Neural progenitor cell (in vitro differentiated cells): Measurements from ENCODE around the gene SYNJ2. TPM values are rescaled to one million over a fixed set of nuclear protein-coding genes. Genes with fewer than 3 reads are reported as not detected.
A peak's percentile ranks its signal among the peaks of the same experiment; 100 is the strongest.

Experiments
- DNase-seq: peaks from one replicate; pipeline ENCODE4 v3.0.0-alpha.2; 2016; ENCODE audit warnings: low spot score
- H2AFZ ChIP-seq: fragments of 200-600 bp; sonication (generic); replicated peaks from 2 replicates; pipeline ENCODE4 v1.6.1; 2016; ENCODE audit warnings: antibody characterized with exemption
- H3F3A ChIP-seq: fragments of 200-600 bp; sonication (generic); 2 replicates; pipeline ENCODE4 v1.6.1; 2016; ENCODE audit warnings: antibody characterized with exemption, low read depth
- H3K27ac ChIP-seq: fragments of 200-600 bp; sonication (generic); 2 replicates; pipeline ENCODE4 v1.5.1; 2016; ENCODE audit warnings: mild to moderate bottlenecking
- H3K27me3 ChIP-seq: fragments of 200-600 bp; sonication (generic); 2 replicates; pipeline ENCODE4 v1.6.1; 2016; ENCODE audit warnings: mild to moderate bottlenecking, moderate library complexity
- H3K36me3 ChIP-seq: fragments of 200-600 bp; sonication (generic); 2 replicates; pipeline ENCODE4 v1.5.1; 2016
- H3K4me1 ChIP-seq: fragments of 200-600 bp; sonication (generic); 2 replicates; pipeline ENCODE4 v1.6.1; 2016; ENCODE audit warnings: mixed run types
- H3K4me2 ChIP-seq: fragments of 200-600 bp; sonication (generic); 2 replicates; pipeline ENCODE4 v1.6.1; 2016
- H3K4me3 ChIP-seq: fragments of 200-600 bp; sonication (generic); 2 replicates; pipeline ENCODE4 v1.5.1; 2016
- H3K79me2 ChIP-seq: fragments of 200-600 bp; sonication (generic); 2 replicates; pipeline ENCODE4 v1.6.1; 2016; ENCODE audit warnings: low read depth
- H3K9ac ChIP-seq: fragments of 200-600 bp; sonication (generic); 2 replicates; pipeline ENCODE4 v1.6.1; 2016
- H3K9me3 ChIP-seq: fragments of 200-600 bp; sonication (generic); 2 replicates; pipeline ENCODE4 v1.5.1; 2016; ENCODE audit warnings: low read depth
- H4K20me1 ChIP-seq: fragments of 200-600 bp; sonication (generic); 2 replicates; pipeline ENCODE4 v1.6.1; 2016; ENCODE audit warnings: low read depth
- H3K27ac Mint-ChIP-seq: 3 replicates; pipeline ENCODE4 v1.8.0; 2021; ENCODE audit warnings: mixed read lengths
- H3K27me3 Mint-ChIP-seq: 2 replicates; pipeline ENCODE4 v1.8.0; 2022; ENCODE audit warnings: low read depth, mild to moderate bottlenecking, inconsistent platforms, moderate library complexity, mixed read lengths; ENCODE audit not compliant: insufficient read depth
- H3K36me3 Mint-ChIP-seq: 3 replicates; pipeline ENCODE4 v1.8.0; 2021; ENCODE audit warnings: mixed read lengths
- H3K4me1 Mint-ChIP-seq: 3 replicates; pipeline ENCODE4 v1.8.0; 2021; ENCODE audit warnings: mixed read lengths
- H3K4me3 Mint-ChIP-seq: 3 replicates; pipeline ENCODE4 v1.8.0; 2021; ENCODE audit warnings: mild to moderate bottlenecking, moderate library complexity, mixed read lengths
- H3K9me3 Mint-ChIP-seq: 3 replicates; pipeline ENCODE4 v1.8.0; 2020; ENCODE audit warnings: mixed read lengths
- CTCF ChIP-seq: fragments of 200-600 bp; sonication (generic); IDR thresholded peaks from 2 replicates; pipeline ENCODE4 v1.5.1; 2017; ENCODE audit warnings: antibody characterized with exemption, mild to moderate bottlenecking
- EZH2 ChIP-seq: fragments of 200-600 bp; sonication (generic); IDR thresholded peaks from 2 replicates; pipeline ENCODE4 v1.6.1; 2017; ENCODE audit warnings: antibody characterized with exemption, mild to moderate bottlenecking, moderate library complexity
- EZH2phosphoT487 ChIP-seq: fragments of 200-600 bp; sonication (generic); IDR thresholded peaks from 2 replicates; pipeline ENCODE4 v1.6.1; 2017; ENCODE audit warnings: antibody characterized with exemption
- total RNA-seq: library from RNA; depleted of rRNA; stranded (reverse); fragments of >200 nt; gene quantifications from 2 replicates; pipeline ENCODE4 v1.2.3, GENCODE V29; 2015; ENCODE audit warnings: low replicate concordance

The SYNJ2 gene
- total RNA-seq, 1 donor from 2014 or later, result 4.8 TPM

- peaks cover 12% of the 10 kb centered on the region for H3K27me3 Mint-ChIP-seq
- Histone ChIP-seq H3K27me3 (peaks cover 19% of the 10 kb centered on the region), H3K4me3 (no peak overlapping the region), H3K4me1 (no peaks in the 10 kb centered on the region), H3K9ac (no peak overlapping the region), H3K4me2 (no peak overlapping the region), H3K79me2 (no peaks in the 10 kb centered on the region), H3K27ac (no peak overlapping the region), H3F3A (peaks cover 3% of the 10 kb centered on the region), H2AFZ (no peak overlapping the region), H4K20me1 (no peaks in the 10 kb centered on the region), H3K36me3 (no peaks in the 10 kb centered on the region), H3K9me3 (no peaks in the 10 kb centered on the region)
- peaks cover 5% of the 10 kb centered on the region for H3K4me1 Mint-ChIP-seq
- no peaks in the 10 kb centered on the region for H3K36me3 Mint-ChIP-seq
- no peak overlapping the region for H3K27ac Mint-ChIP-seq
- TF ChIP-seq CTCF (no peak), EZH2 (no peak), EZH2phosphoT487 (no peak)
- H3K9me3 Mint-ChIP-seq, result no peaks in the 10 kb centered on the region
- no peak overlapping the region for H3K4me3 Mint-ChIP-seq
- no peak for DNase-seq
Measured at GRCh38 chr6:157975456-157975855, 6.2 kb upstream of the SYNJ2 start.

- Mint-ChIP-seq H3K9me3 (no peaks in the 10 kb centered on the region), H3K27ac (no peak overlapping the region), H3K27me3 (peaks cover 16% of the 10 kb centered on the region), H3K36me3 (no peaks in the 10 kb centered on the region), H3K4me1 (peaks cover 5% of the 10 kb centered on the region), H3K4me3 (no peak overlapping the region)
- H3K79me2 ChIP-seq, result no peaks in the 10 kb centered on the region
- no peak overlapping the region for H2AFZ ChIP-seq
- TF ChIP-seq EZH2 (no peak), EZH2phosphoT487 (no peak), CTCF (no peak)
- DNase-seq, result no peak
- peaks cover 9% of the 10 kb centered on the region for H3F3A ChIP-seq
- H3K9me3 ChIP-seq, result no peaks in the 10 kb centered on the region
- no peaks in the 10 kb centered on the region for H3K4me1 ChIP-seq
- H3K4me2 ChIP-seq, result no peak overlapping the region
- no peak overlapping the region for H3K9ac ChIP-seq
- no peak overlapping the region for H3K27ac ChIP-seq
- no peaks in the 10 kb centered on the region for H3K36me3 ChIP-seq
- H3K27me3 ChIP-seq, result peaks cover 30% of the 10 kb centered on the region
- no peaks in the 10 kb centered on the region for H4K20me1 ChIP-seq
- no peak overlapping the region for H3K4me3 ChIP-seq
Measured at GRCh38 chr6:157976345-157977175, 5.1 kb upstream of the SYNJ2 start.

- no peak for TF ChIP-seq EZH2phosphoT487
- no peak for TF ChIP-seq CTCF
- no peak for TF ChIP-seq EZH2
- no peaks in the 10 kb centered on the region for H3K9me3 ChIP-seq
- no peak for DNase-seq
- Mint-ChIP-seq H3K27ac (peak overlapping the region; percentile 79), H3K9me3 (no peaks in the 10 kb centered on the region), H3K4me3 (no peak overlapping the region), H3K27me3 (peaks cover 16% of the 10 kb centered on the region), H3K4me1 (peaks cover 5% of the 10 kb centered on the region), H3K36me3 (no peaks in the 10 kb centered on the region)
- no peak overlapping the region for H3K27ac ChIP-seq
- no peak overlapping the region for H3K9ac ChIP-seq
- no peak overlapping the region for H3K4me3 ChIP-seq
- peaks cover 9% of the 10 kb centered on the region for H3F3A ChIP-seq
- H3K36me3 ChIP-seq, result no peaks in the 10 kb centered on the region
- H2AFZ ChIP-seq, result no peak overlapping the region
- H3K4me1 ChIP-seq, result no peaks in the 10 kb centered on the region
- no peak overlapping the region for H3K4me2 ChIP-seq
- H3K79me2 ChIP-seq, result no peaks in the 10 kb centered on the region
- H4K20me1 ChIP-seq, result no peaks in the 10 kb centered on the region
- H3K27me3 ChIP-seq, result peaks cover 37% of the 10 kb centered on the region
Measured at GRCh38 chr6:157977176-157977804, 4.4 kb upstream of the SYNJ2 start.
